ENCODE results near the gene PIP4K2C. TPM values are rescaled to one million over a fixed set of nuclear protein-coding genes. Genes with fewer than 3 reads are reported as not detected.

Gene PIP4K2C
- polyA plus RNA-seq, 1 experiment = 33.1 TPM

DNA sequence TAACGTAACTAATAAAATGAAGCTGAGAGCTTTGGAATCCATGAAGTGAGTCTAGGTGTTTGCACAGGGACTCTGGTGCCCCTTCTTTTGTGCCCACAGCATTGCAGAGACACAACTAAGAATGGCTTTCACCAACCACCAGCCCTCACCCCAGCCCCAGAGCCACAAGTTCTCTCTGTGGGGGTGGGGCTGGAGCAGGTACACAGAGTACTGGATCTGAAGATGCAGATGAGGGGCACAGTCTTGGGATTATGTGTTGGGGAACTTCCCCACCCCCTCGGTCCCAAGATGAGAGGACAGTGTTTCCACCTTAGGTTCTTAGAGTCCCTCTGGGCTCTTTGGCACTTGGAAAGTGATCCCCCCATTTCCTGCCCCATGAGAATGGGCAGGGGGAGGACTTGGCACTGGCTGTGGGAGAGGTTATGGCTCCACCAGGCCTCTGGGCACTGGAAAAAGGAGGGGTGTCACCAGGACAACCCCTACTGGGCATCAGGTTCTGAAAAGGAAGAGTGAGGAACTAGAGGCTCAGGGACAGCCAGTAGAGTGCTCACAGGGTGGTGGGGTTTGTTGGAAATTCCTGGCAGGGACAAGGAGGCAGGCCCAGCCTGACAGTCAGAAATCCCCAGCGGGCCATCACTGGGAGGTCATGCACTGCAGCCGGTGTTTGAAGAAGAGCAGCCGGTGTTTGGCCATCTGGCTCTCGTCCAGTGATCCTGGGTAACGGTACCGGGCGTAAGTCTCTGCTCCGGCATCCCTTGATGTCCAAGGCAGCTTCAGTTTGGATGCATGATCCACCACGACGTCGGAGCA is 35.3 kb downstream of the PIP4K2C start:
- H3K9me3 ChIP-seq (ENCODE audit: control insufficient read depth, insufficient read depth, low read length) = peaks cover 4% of the 10 kb centered on the region; the same call in 1 of the 2 replicates
- ChIA-PET POLR2A (no interaction called here), CTCF (interaction anchor here (7.6 kb wide), 1 partner anchor 44 kb away, joined by 112 read pairs; no protein-coding TSS in a partner anchor)
- no peak for DNase-seq (ENCODE audit: low read depth, low spot score)
- H3K27ac ChIP-seq (ENCODE audit: low read depth, low read length) = no peak overlapping the region
- no peak overlapping the region for H3K4me3 ChIP-seq (ENCODE audit: low read depth, low read length)
- TF ChIP-seq, protein P1, sequence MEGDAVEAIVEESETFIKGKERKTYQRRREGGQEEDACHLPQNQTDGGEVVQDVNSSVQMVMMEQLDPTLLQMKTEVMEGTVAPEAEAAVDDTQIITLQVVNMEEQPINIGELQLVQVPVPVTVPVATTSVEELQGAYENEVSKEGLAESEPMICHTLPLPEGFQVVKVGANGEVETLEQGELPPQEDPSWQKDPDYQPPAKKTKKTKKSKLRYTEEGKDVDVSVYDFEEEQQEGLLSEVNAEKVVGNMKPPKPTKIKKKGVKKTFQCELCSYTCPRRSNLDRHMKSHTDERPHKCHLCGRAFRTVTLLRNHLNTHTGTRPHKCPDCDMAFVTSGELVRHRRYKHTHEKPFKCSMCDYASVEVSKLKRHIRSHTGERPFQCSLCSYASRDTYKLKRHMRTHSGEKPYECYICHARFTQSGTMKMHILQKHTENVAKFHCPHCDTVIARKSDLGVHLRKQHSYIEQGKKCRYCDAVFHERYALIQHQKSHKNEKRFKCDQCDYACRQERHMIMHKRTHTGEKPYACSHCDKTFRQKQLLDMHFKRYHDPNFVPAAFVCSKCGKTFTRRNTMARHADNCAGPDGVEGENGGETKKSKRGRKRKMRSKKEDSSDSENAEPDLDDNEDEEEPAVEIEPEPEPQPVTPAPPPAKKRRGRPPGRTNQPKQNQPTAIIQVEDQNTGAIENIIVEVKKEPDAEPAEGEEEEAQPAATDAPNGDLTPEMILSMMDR (IDR thresholded peaks at IDR 0.05; ENCODE audit: low read depth, low read length) = no peak
- H3K27me3 ChIP-seq (ENCODE audit: control insufficient read depth, insufficient read depth, low read length) = peaks cover 60% of the 10 kb centered on the region

DNA sequence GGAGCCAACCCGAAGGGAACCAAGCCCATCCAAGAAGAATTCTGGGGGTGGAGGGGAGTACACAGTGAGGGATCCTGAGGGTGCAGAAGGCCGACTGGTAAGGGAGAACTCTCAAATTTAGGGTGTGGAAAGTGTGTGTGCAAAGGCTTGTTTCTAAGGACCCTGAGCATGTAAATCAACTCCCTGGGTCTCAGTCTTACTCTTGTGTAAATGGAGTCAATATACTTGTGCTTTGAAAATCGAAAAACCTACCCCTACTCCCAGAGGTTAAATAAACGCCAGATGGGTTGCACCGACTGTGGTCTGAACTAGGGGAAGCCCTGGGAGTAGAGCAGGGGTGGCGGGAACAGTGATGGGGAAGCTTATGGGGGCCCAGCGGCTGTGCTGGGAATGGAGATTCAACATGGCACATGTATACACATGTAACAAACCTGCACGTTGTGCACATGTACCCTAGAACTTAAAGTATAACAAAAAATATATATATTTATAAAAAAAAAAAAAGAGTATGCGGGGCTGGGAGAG is 36.0 kb downstream of the PIP4K2C start:
- CTCF ChIA-PET = no interaction called here

DNA sequence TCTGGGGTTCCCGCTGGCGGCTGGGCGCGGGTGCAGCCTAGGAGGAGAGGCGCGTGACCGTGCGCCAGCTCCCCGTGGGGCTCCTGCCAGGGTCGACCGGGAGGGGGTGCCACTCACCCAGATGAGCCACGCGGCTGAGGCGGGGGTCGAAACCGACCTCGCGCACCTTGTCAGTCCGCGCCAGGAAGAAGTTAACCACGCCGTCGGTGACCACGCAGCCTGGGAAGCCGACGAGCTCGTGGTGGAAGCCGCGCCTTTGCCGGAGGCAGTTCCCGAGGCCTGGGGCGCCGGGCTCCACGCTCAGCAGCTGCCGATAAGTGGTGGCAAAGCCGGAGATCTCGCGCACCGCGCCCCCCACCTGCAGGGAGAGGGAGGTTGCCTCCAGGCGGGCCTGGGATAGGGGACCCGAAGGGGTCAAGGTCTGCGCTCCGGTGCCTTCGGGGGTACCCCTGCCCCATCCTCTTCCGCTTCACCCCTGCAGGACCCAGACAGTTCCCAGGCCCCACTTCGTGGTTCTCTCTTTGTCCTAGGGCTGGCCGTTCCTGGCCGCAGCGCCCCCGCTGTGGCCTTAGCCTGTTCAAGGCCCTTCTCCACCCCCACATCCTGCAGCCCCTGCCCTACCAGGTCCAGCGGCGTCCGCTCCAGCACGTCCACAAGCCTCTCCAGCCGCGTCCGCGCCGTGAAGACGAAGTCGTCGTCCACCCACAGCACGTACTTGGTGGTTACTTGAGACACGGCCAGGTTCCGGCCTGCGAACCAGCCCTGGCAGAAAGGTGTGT is 36.7 kb downstream of the PIP4K2C start:
- DNase-seq (ENCODE audit: low read depth, low spot score) = no peak
- H3K27me3 ChIP-seq (ENCODE audit: control insufficient read depth, insufficient read depth, low read length) = peaks cover 67% of the 10 kb centered on the region
- H3K27ac ChIP-seq (ENCODE audit: low read depth, low read length) = no peak overlapping the region
- peaks cover 4% of the 10 kb centered on the region; the same call in 1 of the 2 replicates for H3K9me3 ChIP-seq (ENCODE audit: control insufficient read depth, insufficient read depth, low read length)
- ChIA-PET CTCF (interaction anchor here (1.0 kb wide), 1 partner anchor 44 kb away, joined by 4 read pairs; no protein-coding TSS in a partner anchor), POLR2A (no interaction called here)
- no peak overlapping the region for H3K4me3 ChIP-seq (ENCODE audit: low read depth, low read length)
- TF ChIP-seq, protein P1 (IDR thresholded peaks at IDR 0.05; ENCODE audit: low read depth, low read length) = no peak

More for the DNA sequence above, 36.0 kb downstream of the PIP4K2C start:
- DNase-seq (ENCODE audit: low read depth, low spot score) = no peak
- POLR2A ChIA-PET = no interaction called here
- TF ChIP-seq, protein P1 (IDR thresholded peaks at IDR 0.05; ENCODE audit: low read depth, low read length) = no peak
- H3K27me3 ChIP-seq (ENCODE audit: control insufficient read depth, insufficient read depth, low read length) = peaks cover 61% of the 10 kb centered on the region
- H3K9me3 ChIP-seq (ENCODE audit: control insufficient read depth, insufficient read depth, low read length) = peaks cover 4% of the 10 kb centered on the region; the same call in 1 of the 2 replicates
- no peak overlapping the region for H3K4me3 ChIP-seq (ENCODE audit: low read depth, low read length)
- H3K27ac ChIP-seq (ENCODE audit: low read depth, low read length) = no peak overlapping the region

DNA sequence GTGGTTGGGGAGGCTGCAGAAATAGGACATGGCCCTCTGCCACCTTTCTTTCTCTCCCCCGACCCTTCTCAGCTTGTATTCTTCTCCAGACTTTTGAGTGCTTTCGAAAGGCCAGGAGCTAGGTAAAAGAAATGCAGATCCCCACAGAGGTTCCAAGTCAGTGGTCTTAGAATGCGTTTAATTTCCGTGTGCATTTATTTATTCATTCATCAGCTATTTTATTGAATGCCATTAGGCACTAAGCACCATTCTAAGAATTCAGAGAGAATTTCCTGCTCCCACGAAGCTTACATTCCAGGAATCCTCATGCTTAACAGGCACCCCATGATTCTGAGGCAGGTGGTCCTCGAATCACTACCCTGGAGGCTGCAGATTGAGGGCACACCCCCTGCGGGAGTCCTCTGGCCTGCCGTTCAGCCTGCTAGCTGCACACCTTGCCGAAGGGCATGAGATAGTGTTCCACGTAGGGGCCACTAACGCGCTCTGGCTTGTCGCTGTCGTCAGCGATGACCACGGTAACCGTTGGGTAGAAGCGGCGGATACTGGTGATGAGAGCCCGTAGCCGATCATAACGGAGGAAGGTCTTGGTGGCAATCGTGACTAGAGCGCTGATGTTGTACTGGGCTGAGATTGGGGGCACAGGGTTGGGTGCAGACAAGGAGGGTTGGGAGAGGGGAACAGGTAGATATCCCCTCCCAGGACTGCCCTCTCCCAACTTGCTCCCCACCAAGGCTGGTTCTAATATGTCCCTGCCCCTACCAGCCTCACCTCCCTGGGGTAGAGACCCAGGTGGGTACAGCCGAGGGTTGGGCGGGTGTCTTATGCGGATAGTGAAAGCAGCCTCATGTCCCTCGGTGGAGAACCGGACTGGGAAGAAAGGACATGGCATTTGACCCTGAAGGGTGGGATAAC is 37.5 kb downstream of the PIP4K2C start:
- DNase-seq (ENCODE audit: low read depth, low spot score) = no peak
- POLR2A ChIA-PET = no interaction called here
- Histone ChIP-seq H3K4me3 (ENCODE audit: low read depth, low read length) (no peak overlapping the region), H3K9me3 (ENCODE audit: control insufficient read depth, insufficient read depth, low read length) (peaks cover 4% of the 10 kb centered on the region; the same call in 1 of the 2 replicates), H3K27me3 (ENCODE audit: control insufficient read depth, insufficient read depth, low read length) (peaks cover 61% of the 10 kb centered on the region), H3K27ac (ENCODE audit: low read depth, low read length) (no peak overlapping the region)
- TF ChIP-seq, protein P1 (IDR thresholded peaks at IDR 0.05; ENCODE audit: low read depth, low read length) = no peak
- CTCF ChIA-PET = interaction anchor here (1.0 kb wide), 1 partner anchor 45 kb away, joined by 4 read pairs; no protein-coding TSS in a partner anchor

Data from AG04450 (cell line).